Aorta (tissue), 5 donors: ENCODE results near the gene FAM229A. TPM values are rescaled to one million over a fixed set of nuclear protein-coding genes. Genes with fewer than 3 reads are reported as not detected.

ENCODE experiments used
- ATAC-seq: fragments of 200-7000 bp; cut with Tn5 transposase; one replicate; pipeline ENCODE4 v1.9.1; 2022; ENCODE audit warnings: moderate library complexity; ENCODE audit not compliant: low FRiP score
- DNase-seq, 2 donors: peaks; one replicate each; pipeline ENCODE4 v3.0.0-alpha.2; 2020
- H3K27ac ChIP-seq, 2 donors: one replicate each; pipeline ENCODE4 v1.5.1; 2013; ENCODE audit warnings: low read length in 2 of 2, mild to moderate bottlenecking in 2 of 2, moderate library complexity in 2 of 2, control low read depth in 1 of 2, inconsistent platforms in 1 of 2, low read depth in 1 of 2
- H3K27me3 ChIP-seq, 2 donors: one replicate each; pipeline ENCODE4 v1.6.1; 2013; ENCODE audit warnings: control low read depth in 1 of 2, low read length in 1 of 2, mild to moderate bottlenecking in 1 of 2, moderate library complexity in 1 of 2; ENCODE audit not compliant: insufficient read depth in 2 of 2, control insufficient read depth in 1 of 2
- H3K36me3 ChIP-seq, 2 donors: one replicate each; pipeline ENCODE4 v1.6.1; 2013; ENCODE audit warnings: control low read depth in 1 of 2, low read length in 1 of 2, mild to moderate bottlenecking in 1 of 2; ENCODE audit not compliant: insufficient read depth in 2 of 2, control insufficient read depth in 1 of 2
- H3K4me1 ChIP-seq, 2 donors: one replicate each; pipeline ENCODE4 v1.6.1; 2013; ENCODE audit warnings: low read length in 2 of 2, control low read depth in 1 of 2, mild to moderate bottlenecking in 1 of 2, moderate library complexity in 1 of 2; ENCODE audit not compliant: insufficient read depth in 2 of 2, control insufficient read depth in 1 of 2
- H3K4me3 ChIP-seq, 2 donors: one replicate each; pipeline ENCODE4 v1.5.1; 2013; ENCODE audit warnings: low read length in 2 of 2, control low read depth in 1 of 2, mild to moderate bottlenecking in 1 of 2
- H3K9me3 ChIP-seq: one replicate; pipeline ENCODE4 v1.6.1; 2013; ENCODE audit warnings: mild to moderate bottlenecking, low read length; ENCODE audit not compliant: control insufficient read depth
- WGBS, 2 donors: extraction: QIAGEN DNeasy Blood & Tissue Kit; methylation state at CpG; one replicate each; pipeline ENCODE4 v1.1.7; 2013; 5-methylcytosine and 5-hydroxymethylcytosine counted together
- intact Hi-C, 2 donors: fragments of 100-400 bp; cut with DNase I; formaldehyde crosslinking; loops; one replicate each; pipeline versions ENCODE4 v1.14.2 to v1.15.0; 2022
- polyA plus RNA-seq, 2 donors: library from polyadenylated mRNA; stranded (reverse); fragments of 200-250 nt; gene quantifications; one replicate each; pipeline ENCODE4 v1.2.3, GENCODE V29; 2013
- total RNA-seq, 2 donors: library from RNA; stranded (reverse); fragmentation: NEBNext Ultra II Directional; extraction: Animal tissue kit (Norgen Biotek cat#: 25700); gene quantifications; one replicate each; pipeline ENCODE4 v1.2.1, GENCODE V29; 2021
- donor health status: healthy with polysubstance abuse.
- donor health status: Bipolar disorder and iron deficiency.
- donor health status: DM: no; HTN: no; CAD: no.
- donor health status: DM: no; HTN: no; CAD: no.
- donor health status: DM: yes; HTN: yes; CAD: no.

Gene FAM229A
- total and polyA plus RNA-seq, 4 donors: 2.3 to 40.1 (median 9.1) TPM

DNA sequence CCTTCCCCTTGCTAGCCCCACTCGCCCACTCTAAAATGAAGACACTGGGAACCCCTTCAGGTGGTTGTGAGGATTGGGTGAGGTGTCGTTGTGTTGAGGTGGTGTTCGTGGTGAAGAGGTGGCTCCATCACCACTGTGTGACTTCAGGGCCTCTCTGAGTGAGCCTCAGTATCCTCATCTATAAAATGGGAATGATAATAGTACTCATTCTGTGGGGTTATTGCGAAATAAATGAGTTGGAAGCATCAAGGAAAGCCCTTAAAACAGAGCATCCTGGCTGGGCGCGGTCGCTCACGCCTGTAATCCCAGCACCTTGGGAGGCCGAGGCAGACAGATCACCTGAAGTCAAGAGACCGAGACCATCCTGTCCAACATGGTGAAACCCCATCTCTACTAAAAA, 19.6 kb downstream of the FAM229A start:
- H3K27me3 ChIP-seq: no peaks in the 10 kb centered on the region
- no peaks in the 10 kb centered on the region for H3K9me3 ChIP-seq
- WGBS, 2 donors: 95 to 96% methylated on average over 10 of the region's 10 CpGs
- intact Hi-C loops: no loop called here
- H3K27ac ChIP-seq: no peak overlapping the region
- no peak overlapping the region for H3K4me3 ChIP-seq
- ATAC-seq (no peak), DNase-seq (peak in 1 of 2 donors; percentile 27)
- H3K36me3 ChIP-seq: no peaks in the 10 kb centered on the region
- no peaks in the 10 kb centered on the region for H3K4me1 ChIP-seq

DNA sequence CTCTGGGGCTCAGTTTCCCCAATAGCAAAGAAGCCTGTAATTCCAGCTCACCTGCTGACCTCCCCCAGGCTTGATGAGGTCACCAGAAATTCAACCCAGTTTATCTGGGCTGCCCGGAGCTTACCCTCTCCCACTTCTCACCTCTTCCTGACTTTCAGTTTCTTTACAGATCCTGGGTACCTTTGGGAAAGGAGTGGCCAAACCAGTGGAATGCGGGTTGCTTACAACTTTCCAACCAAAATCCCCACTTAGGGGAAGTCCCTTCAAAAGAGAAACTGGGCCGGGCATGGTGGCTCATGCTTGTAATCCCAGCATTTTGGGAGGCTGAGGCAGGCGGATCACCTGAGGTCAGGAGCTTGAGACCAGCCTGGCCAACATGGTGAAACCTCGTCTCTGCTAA, 20.3 kb downstream of the FAM229A start:
- WGBS, 2 donors: 82 to 83% methylated on average over 4 to 5 of the region's 5 CpGs
- ATAC-seq: no peak
- peak in 1 of 2 donors; percentile 22 for DNase-seq
- no peak overlapping the region for H3K27ac ChIP-seq
- no peaks in the 10 kb centered on the region for H3K4me1 ChIP-seq
- no peaks in the 10 kb centered on the region for H3K9me3 ChIP-seq
- no peaks in the 10 kb centered on the region for H3K27me3 ChIP-seq
- H3K36me3 ChIP-seq: no peaks in the 10 kb centered on the region
- H3K4me3 ChIP-seq: no peak overlapping the region
- intact Hi-C loops: no loop called here

DNA sequence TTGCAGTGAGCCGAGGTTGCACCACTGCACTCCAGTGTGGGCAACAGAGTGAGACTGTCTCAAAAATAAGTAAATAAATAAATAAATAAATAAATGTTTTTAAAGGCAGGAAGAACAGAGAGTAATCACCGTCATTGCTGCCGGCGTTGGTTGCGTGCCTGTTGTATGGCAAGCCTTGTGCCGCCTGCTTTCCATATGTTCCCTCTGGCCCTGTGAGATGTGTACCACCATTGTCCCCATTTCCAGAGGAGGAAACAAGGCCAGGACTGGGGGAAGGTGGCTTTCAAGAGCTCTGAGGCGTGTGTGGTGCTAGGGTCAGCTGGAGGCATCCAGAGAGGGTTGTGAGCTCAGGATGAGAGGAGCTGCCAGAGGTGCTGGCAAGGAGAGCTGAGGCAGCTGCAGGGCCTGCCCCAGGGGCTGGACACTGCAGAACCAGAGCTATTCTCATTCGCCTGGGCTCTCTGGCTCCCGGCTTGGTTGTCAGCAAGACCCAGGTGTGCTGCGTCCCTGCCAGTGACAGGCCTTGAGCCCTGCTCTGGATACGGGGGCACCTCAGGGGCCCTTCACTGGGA, 21.0 kb downstream of the FAM229A start:
- Histone ChIP-seq H3K36me3 (no peaks in the 10 kb centered on the region), H3K4me1 (no peaks in the 10 kb centered on the region), H3K4me3 (no peak overlapping the region), H3K27ac (no peak overlapping the region), H3K27me3 (no peaks in the 10 kb centered on the region), H3K9me3 (no peaks in the 10 kb centered on the region)
- intact Hi-C loops: no loop called here
- WGBS, 2 donors: 91 to 93% methylated on average over 11 of the region's 11 CpGs
- DNase-seq (peak in 1 of 2 donors; percentile 30), ATAC-seq (no peak)

DNA sequence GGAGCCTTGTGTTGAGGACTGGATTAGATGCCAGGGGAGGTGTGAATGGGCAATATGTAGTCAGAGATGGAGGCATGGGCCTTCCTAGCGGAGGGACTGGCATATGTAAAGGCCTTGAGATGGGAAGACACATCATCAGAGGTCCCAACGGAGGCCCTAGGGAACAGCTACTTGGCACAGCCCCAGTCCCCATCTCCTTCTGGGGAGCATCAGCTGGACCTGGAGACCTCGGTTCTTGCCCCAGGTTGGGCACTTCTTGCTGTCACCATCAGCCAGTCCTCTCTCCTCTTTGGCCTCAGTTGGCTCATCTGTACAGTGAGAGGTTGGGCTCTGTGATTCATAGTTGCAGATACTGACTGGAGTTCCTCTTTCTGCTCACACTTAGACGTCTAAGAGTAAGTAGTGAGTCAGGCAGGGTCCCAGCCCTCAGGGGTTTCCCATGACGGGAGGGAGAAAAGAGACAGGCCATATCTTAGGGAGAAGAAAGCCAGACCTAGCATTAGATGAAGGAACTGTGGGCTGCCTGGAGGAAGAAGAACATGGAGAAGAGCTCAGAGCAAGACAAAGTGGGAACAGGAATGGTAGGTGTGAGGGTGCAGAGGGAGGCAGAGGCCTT, 22.8 kb downstream of the FAM229A start:
- Histone ChIP-seq H3K4me3 (no peak overlapping the region), H3K27me3 (no peaks in the 10 kb centered on the region), H3K27ac (no peak overlapping the region), H3K4me1 (no peaks in the 10 kb centered on the region), H3K9me3 (no peaks in the 10 kb centered on the region), H3K36me3 (no peaks in the 10 kb centered on the region)
- DNase-seq (peak in 1 of 2 donors; percentile 32), ATAC-seq (no peak)
- 73 to 77% methylated on average over 5 of the region's 5 CpGs for WGBS, 2 donors
- intact Hi-C loops: no loop called here

DNA sequence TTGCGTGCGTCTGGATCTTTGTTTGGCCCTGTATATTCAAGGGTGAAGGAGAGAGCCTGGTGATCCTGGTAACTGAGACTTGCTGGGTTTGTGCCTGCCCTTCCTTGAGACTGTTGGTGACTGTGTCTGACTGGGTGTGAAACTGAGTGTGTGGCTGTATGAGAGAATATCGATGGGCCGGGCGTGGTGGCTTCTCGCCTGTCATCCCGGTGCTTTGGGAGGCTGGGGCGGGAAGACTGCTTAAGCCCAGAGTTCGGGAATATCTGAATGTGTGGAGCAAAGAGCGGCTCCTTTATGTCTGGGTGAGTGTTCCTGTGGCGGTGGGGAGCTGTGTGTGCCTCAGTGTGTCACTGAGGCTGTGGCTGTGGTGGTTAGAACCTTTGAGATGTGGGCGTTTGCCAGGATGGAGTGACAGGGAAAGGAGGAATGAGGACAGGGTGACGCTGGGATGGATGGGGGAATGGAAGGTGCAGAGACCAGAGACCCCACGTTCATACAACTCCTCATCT, 23.6 kb downstream of the FAM229A start:
- no peaks in the 10 kb centered on the region for H3K36me3 ChIP-seq
- 91 to 92% methylated on average over 14 of the region's 14 CpGs for WGBS, 2 donors
- no peak for ATAC-seq
- H3K27ac ChIP-seq: no peak overlapping the region
- H3K4me1 ChIP-seq: no peaks in the 10 kb centered on the region
- intact Hi-C loops: no loop called here
- H3K27me3 ChIP-seq: no peaks in the 10 kb centered on the region
- DNase-seq: no peak
- H3K9me3 ChIP-seq: no peaks in the 10 kb centered on the region
- no peak overlapping the region for H3K4me3 ChIP-seq

DNA sequence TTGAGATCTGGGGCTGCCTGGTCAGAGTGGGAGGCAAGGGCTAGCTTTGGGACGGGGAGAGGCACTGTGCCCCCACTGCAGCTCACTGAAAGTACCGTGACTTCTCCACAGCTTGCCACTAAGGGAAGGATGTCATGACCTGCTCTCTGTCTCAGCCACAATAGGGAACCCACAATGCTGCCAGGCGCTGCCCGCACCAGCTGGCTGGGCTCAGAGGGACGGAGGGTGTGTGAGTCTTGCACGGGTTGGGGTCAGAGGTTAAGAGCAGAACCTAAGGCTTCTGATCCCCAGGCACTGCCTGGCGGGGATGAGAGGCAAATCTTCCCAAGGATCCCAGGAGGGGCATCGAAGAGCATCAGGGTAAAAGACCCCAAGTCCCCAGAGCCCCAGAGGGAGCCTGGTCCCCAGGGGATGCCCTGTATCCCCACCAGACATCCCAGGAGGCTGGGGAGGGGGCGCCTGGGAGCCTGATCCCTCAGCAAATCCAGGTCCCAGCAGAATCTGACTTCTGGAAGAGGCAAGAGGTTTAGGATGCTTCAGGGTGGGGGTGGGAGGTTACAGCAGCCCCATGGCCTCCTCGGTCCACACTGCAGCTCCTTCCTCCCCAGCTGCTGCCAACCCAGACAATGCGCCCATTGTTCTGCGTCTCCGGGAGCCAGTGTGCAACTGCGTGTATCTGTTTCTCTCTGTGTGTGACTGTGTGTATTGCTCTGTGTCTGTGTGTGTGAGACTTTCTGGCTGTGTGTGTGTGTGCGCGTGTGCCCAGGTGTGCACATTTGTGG, 24.2 kb downstream of the FAM229A start:
- no peak for ATAC-seq
- H3K27ac ChIP-seq: no peak overlapping the region
- DNase-seq: peak in 1 of 2 donors; percentile 67

DNA sequence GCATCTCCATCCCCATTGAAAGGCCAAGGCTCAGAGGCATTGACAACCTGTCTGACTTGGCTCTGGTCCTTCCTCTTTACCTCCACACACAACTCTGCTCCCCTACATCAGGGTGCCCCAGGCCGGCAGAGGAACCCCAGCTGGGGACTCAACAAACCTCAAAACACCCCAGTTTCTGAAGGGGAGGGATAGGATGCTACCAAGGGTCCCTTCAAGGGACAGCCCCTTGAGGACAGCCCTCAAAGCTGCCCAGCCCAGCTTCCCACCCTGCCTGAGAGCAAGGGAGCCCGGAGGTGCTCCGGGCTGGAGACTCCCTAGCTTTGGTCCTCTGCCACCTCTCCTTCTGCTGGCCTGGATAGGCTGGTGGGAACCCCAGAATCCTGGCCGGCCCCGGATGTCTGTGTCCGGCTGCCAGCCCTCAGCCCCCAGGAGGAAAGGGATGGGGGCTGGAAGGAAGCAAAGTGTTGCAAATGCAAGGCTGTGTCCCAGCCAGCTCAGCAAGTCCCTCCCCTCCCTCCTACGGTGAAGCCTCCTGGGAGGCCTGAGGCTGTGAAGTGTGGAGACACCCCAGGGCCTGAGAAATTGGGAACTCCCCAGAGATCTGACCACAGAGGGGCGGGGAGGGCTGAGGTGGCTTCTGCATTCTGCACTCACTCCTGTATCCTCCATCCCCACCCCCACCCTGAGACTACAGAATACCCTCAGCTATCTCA, 25.2 kb downstream of the FAM229A start:
- H3K4me1 ChIP-seq: no peaks in the 10 kb centered on the region
- peak in 1 of 2 donors; percentile 69 for DNase-seq
- no peak for ATAC-seq
- no peak overlapping the region for H3K4me3 ChIP-seq
- H3K27ac ChIP-seq: no peak overlapping the region
- peaks cover 0 to 5% of the 10 kb centered on the region in 2 donors for H3K36me3 ChIP-seq
- no peaks in the 10 kb centered on the region for H3K9me3 ChIP-seq
- no peaks in the 10 kb centered on the region for H3K27me3 ChIP-seq
- 68 to 73% methylated on average over 6 to 8 of the region's 8 CpGs for WGBS, 2 donors
- intact Hi-C loops: no loop called here

More for the DNA sequence above, 24.2 kb downstream of the FAM229A start:
- no peak overlapping the region for H3K4me3 ChIP-seq
- intact Hi-C loops: no loop called here
- no peaks in the 10 kb centered on the region for H3K4me1 ChIP-seq
- no peaks in the 10 kb centered on the region for H3K27me3 ChIP-seq
- 77 to 83% methylated on average over 16 of the region's 16 CpGs for WGBS, 2 donors
- H3K36me3 ChIP-seq: no peaks in the 10 kb centered on the region
- H3K9me3 ChIP-seq: no peaks in the 10 kb centered on the region

DNA sequence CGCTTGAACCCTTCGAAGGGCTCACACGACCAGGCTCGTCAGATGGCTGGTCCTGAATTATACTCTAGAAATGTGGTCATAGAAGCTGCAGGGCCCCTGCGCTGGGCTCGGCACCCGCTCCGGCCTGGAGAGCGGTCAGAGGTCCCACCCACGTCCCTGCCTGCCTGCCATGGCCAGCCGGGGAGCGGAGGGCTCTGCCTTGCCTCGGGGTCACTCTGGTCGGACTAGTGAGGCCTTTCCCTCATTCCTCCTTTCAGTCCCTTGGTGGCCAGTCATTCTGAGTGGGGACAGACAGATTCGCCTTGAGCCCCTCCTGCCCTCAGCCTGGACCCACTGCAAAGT, 25.7 kb downstream of the FAM229A start:
- Histone ChIP-seq H3K4me1 (no peaks in the 10 kb centered on the region), H3K9me3 (no peaks in the 10 kb centered on the region), H3K27me3 (no peaks in the 10 kb centered on the region), H3K4me3 (no peak overlapping the region), H3K27ac (no peak overlapping the region), H3K36me3 (peaks cover 0 to 5% of the 10 kb centered on the region in 2 donors)
- DNase-seq (peak in 1 of 2 donors; percentile 51), ATAC-seq (peak; percentile 23)
- intact Hi-C loops: no loop called here
- 32 to 39% methylated on average over 15 of the region's 15 CpGs for WGBS, 2 donors
